HG03469 (cell line): ENCODE measurements around the gene SOX8.
"Not testable (repeated sequence)": the region's sequence is repeated elsewhere in the genome, so short reads cannot be mapped to it uniquely, and the experiment has no call there.

Experiments
- ATAC-seq: cut with Tn5 transposase; IDR thresholded peaks from one replicate; pipeline ENCODE4 v1.9.1; 2021; ENCODE audit warnings: mild to moderate bottlenecking, moderate library complexity, moderate number of reproducible peaks; ENCODE audit not compliant: unreplicated experiment

The SOX8 gene

GRCh38 chr16:1021553-1022160, 40.1 kb downstream of the SOX8 start:
- no peak for ATAC-seq

- no peak for ATAC-seq
Observed at GRCh38 chr16:1022466-1022865, 40.9 kb downstream of the SOX8 start.

GRCh38 chr16:1024138-1024537, 42.6 kb downstream of the SOX8 start:
- ATAC-seq = no peak

GRCh38 chr16:1025183-1025809, 43.7 kb downstream of the SOX8 start:
- ATAC-seq = not testable (repeated sequence)

GRCh38 chr16:1026057-1026783, 44.6 kb downstream of the SOX8 start:
- ATAC-seq = no peak

- ATAC-seq = no peak
Observed at GRCh38 chr16:1026784-1027500, 45.4 kb downstream of the SOX8 start.

- no peak for ATAC-seq
Observed at GRCh38 chr16:1027501-1027815, 45.9 kb downstream of the SOX8 start.

- ATAC-seq = no peak
Observed at GRCh38 chr16:1028056-1028455, 46.5 kb downstream of the SOX8 start.

- no peak for ATAC-seq
Observed at GRCh38 chr16:1028524-1029258, 47.1 kb downstream of the SOX8 start.

GRCh38 chr16:1029259-1029545, 47.6 kb downstream of the SOX8 start:
- ATAC-seq = no peak

GRCh38 chr16:1030473-1030901, 48.9 kb downstream of the SOX8 start:
- no peak for ATAC-seq

GRCh38 chr16:1031666-1032065, 50.1 kb downstream of the SOX8 start:
- ATAC-seq = no peak

GRCh38 chr16:1032607-1033006, 51.0 kb downstream of the SOX8 start:
- ATAC-seq = no peak

- no peak for ATAC-seq
Observed at GRCh38 chr16:1033128-1033679, 51.6 kb downstream of the SOX8 start.

- no peak for ATAC-seq
Observed at GRCh38 chr16:1034230-1035065, 52.9 kb downstream of the SOX8 start.

- no peak for ATAC-seq
Observed at GRCh38 chr16:1035066-1035415, 53.5 kb downstream of the SOX8 start.

- ATAC-seq = no peak
Observed at GRCh38 chr16:1036166-1036565, 54.6 kb downstream of the SOX8 start.
